ENCODE data around the gene ACOX1.

ACOX1 gene

DNA sequence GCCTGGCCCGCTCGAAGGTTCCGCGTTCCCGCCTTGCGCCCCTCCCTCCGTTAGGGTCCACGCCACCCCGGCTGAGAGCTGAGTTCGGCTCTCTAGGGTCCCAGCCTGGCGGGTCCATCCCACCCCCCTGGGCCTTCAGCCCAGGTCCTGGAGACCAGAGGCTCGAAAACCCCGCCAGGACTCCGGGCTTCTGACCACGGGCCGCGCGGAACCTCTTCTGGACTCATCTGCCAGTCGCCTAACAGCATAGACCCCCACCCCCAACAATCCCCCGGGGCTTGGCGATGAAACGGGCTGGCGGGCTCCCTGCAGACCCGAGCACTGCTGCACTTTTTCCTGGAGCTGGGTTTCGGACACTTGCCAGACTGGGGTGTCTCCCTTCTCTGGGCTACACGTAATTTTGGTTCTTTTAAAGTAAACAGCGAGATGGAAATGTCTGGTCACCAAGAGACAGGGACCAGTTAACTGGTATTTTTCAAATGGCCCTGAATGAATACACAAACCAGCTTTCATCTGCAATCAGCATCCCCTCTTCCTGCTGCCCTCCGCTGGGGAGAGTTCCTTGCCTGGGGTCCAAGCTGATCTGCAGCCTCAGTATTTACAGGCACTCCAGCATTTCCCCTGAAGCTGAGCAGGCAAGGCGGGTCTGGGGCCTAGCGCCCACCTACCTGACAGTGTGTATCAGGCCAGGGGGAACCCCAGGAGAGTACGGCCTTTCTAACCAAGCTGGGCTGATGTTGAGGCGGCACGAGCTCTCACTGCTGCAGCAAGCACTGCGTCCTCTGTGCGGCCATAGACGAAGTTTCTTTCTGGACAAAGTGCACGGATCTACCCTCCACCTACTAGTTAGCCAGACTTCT lies 81.6 kb downstream of the ACOX1 start:
- no peak for DNase-seq (ENCODE audit: low read depth)
- H3K4me3 ChIP-seq (ENCODE audit: control insufficient read depth, low read depth, low read length) = peak overlapping the region; percentile 69
- TF ChIP-seq CTCF (conservative IDR thresholded peaks at IDR 0.05; ENCODE audit: control insufficient read depth, insufficient read depth, low read depth, low read length) = no peak

- peak within 1 kb of the TSS; percentile 69 for H3K4me3 ChIP-seq (ENCODE audit: control insufficient read depth, low read depth, low read length)
- peak; percentile 74 for DNase-seq (ENCODE audit: low read depth)
- no peak for TF ChIP-seq CTCF (conservative IDR thresholded peaks at IDR 0.05; ENCODE audit: control insufficient read depth, insufficient read depth, low read depth, low read length)
These were observed 82.4 kb downstream of the ACOX1 start, which contains the start of gene TRIM65 for GRCh38 chr17:75896415-75897159. Gene TRIM65, minus strand, starts transcription at chr17:75896951. Its CDS starts 14 bp downstream, at chr17:75896937.

GRCh38 chr17:75895370-75896155 lies 83.4 kb downstream of the ACOX1 start:
- peak; percentile 41 for TF ChIP-seq CTCF (conservative IDR thresholded peaks at IDR 0.05; ENCODE audit: control insufficient read depth, insufficient read depth, low read depth, low read length)
- peak; percentile 33 for DNase-seq (ENCODE audit: low read depth)
- peak overlapping the region; percentile 69 for H3K4me3 ChIP-seq (ENCODE audit: control insufficient read depth, low read depth, low read length)

GRCh38 chr17:75894049-75894733 lies 84.8 kb downstream of the ACOX1 start:
- no peak overlapping the region for H3K4me3 ChIP-seq (ENCODE audit: control insufficient read depth, low read depth, low read length)
- DNase-seq (ENCODE audit: low read depth) = peak; percentile 23
- no peak for TF ChIP-seq CTCF (conservative IDR thresholded peaks at IDR 0.05; ENCODE audit: control insufficient read depth, insufficient read depth, low read depth, low read length)

DNA sequence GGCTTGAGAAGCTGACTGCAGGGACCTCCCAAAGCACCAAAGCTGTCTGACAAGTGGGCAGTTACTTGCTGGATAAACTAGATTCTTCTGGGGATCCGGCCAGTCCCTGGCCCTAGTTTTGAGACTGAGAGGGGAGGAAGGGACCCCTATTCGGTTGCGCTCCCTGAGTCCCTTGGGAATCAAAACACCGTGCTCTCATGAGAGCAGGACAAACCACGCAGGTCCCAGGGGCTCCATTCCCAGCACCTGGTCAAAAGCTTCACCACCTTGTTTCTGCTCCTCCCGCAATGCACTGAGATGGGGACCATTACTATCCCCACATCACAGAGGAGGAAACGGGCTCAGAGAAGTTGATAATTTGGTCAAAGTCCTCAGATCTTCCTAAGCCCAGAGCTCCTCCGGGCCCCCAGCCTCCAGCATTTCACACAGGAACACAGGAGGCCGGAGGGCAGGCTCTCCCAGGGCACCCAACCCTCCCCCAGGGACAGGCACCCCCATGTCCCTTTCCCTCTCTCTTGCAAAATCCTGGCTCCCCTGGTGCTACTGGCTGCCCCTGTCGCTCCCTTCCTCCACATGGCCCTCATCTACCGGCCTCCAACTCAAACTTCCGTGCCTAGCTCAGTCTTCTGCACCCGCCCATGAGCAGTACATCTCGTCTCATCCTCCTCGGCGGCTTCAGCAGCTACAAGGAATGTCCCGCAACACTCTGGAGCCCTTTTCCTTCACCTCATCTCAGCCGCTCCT lies 85.5 kb downstream of the ACOX1 start:
- H3K4me3 ChIP-seq (ENCODE audit: control insufficient read depth, low read depth, low read length) = no peak overlapping the region
- DNase-seq (ENCODE audit: low read depth) = no peak

More for the DNA sequence above, 85.5 kb downstream of the ACOX1 start:
- no peak for TF ChIP-seq CTCF (conservative IDR thresholded peaks at IDR 0.05; ENCODE audit: control insufficient read depth, insufficient read depth, low read depth, low read length)

Data from fibroblast of mammary gland (primary cell).